ENCODE data around the gene RAVER2. TPM values are rescaled to one million over a fixed set of nuclear protein-coding genes. Genes with fewer than 3 reads are reported as not detected.

RAVER2 gene
- total RNA-seq, 1 experiment from 2014 or later: 12.9 TPM

- Mint-ChIP-seq H3K4me3 (ENCODE audit: unreplicated experiment) (no peak overlapping the region), H3K27ac (ENCODE audit: unreplicated experiment) (no peak overlapping the region), H3K36me3 (ENCODE audit: insufficient read depth, unreplicated experiment) (peaks cover 14% of the 10 kb centered on the region), H3K4me1 (ENCODE audit: low read depth, unreplicated experiment) (no peaks in the 10 kb centered on the region), H3K27me3 (ENCODE audit: insufficient read depth, unreplicated experiment) (no peaks in the 10 kb centered on the region), H3K9me3 (ENCODE audit: unreplicated experiment) (no peaks in the 10 kb centered on the region)
- POLR2A ChIA-PET: no interaction called here
- intact Hi-C loops (cut with micrococcal nuclease; ENCODE audit: unreplicated experiment): no loop called here
- CTCF ChIA-PET: no interaction called here
- Histone ChIP-seq H3K4me3 (ENCODE audit: low read depth, low read length) (no peak overlapping the region), H3K36me3 (ENCODE audit: control insufficient read depth, insufficient read depth, low read length) (no peaks in the 10 kb centered on the region), H3K4me1 (no peaks in the 10 kb centered on the region), H3K27me3 (replicated peaks; ENCODE audit: control insufficient read depth, insufficient read depth, low read length) (no peaks in the 10 kb centered on the region), H3K9me3 (no peaks in the 10 kb centered on the region)
- no TSS peak for BruUV-seq (replicated peaks)
- no peak for DNase-seq
- TF ChIP-seq, protein P1, sequence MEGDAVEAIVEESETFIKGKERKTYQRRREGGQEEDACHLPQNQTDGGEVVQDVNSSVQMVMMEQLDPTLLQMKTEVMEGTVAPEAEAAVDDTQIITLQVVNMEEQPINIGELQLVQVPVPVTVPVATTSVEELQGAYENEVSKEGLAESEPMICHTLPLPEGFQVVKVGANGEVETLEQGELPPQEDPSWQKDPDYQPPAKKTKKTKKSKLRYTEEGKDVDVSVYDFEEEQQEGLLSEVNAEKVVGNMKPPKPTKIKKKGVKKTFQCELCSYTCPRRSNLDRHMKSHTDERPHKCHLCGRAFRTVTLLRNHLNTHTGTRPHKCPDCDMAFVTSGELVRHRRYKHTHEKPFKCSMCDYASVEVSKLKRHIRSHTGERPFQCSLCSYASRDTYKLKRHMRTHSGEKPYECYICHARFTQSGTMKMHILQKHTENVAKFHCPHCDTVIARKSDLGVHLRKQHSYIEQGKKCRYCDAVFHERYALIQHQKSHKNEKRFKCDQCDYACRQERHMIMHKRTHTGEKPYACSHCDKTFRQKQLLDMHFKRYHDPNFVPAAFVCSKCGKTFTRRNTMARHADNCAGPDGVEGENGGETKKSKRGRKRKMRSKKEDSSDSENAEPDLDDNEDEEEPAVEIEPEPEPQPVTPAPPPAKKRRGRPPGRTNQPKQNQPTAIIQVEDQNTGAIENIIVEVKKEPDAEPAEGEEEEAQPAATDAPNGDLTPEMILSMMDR (IDR thresholded peaks at IDR 0.05; ENCODE audit: insufficient read depth in 1 of 2, low read depth in 1 of 2, low read length in 1 of 2, severe bottlenecking in 1 of 2, unreplicated experiment in 1 of 2): no peak
Measured at GRCh38 chr1:64844609-64845008, 99.7 kb downstream of the RAVER2 start.

DNA sequence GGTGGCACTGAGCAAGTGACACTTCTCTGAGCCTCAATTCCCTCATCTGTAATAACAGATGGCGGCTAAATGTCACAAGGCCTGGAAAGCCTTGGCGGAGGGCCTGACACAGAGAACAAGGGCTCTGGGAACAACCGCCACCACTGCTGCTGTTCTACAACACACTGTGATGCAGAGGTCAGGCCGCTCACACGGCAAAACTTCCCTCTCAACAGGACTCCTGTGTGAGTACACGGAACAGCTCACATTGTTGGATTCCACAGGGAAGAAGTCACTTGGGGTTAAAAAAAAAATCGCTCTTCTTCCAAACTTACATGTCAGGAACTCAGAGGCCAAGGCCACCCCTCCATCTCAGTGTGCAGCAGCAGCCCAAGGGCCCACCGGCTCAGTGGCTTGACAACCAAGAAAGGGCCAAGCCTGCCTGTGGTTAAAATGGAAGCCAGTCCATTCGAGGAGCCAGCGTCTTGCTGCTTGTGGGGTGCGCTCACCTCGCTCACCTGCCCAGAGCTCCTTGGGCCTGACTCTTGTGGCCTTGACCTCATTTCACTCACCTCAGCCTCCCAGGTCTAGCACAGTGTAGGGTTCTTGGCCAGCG is 101.1 kb downstream of the RAVER2 start:
- no peaks in the 10 kb centered on the region for H3K4me1 ChIP-seq
- DNase-seq: no peak
- no peaks in the 10 kb centered on the region for H3K27me3 ChIP-seq (replicated peaks; ENCODE audit: control insufficient read depth, insufficient read depth, low read length)
- Mint-ChIP-seq H3K4me3 (ENCODE audit: unreplicated experiment) (no peak overlapping the region), H3K9me3 (ENCODE audit: unreplicated experiment) (no peaks in the 10 kb centered on the region), H3K4me1 (ENCODE audit: low read depth, unreplicated experiment) (no peaks in the 10 kb centered on the region), H3K36me3 (ENCODE audit: insufficient read depth, unreplicated experiment) (peaks cover 14% of the 10 kb centered on the region), H3K27me3 (ENCODE audit: insufficient read depth, unreplicated experiment) (no peaks in the 10 kb centered on the region), H3K27ac (ENCODE audit: unreplicated experiment) (no peak overlapping the region)
- POLR2A ChIA-PET: no interaction called here
- no peaks in the 10 kb centered on the region for H3K36me3 ChIP-seq (ENCODE audit: control insufficient read depth, insufficient read depth, low read length)
- TF ChIP-seq, protein P1 (IDR thresholded peaks at IDR 0.05; ENCODE audit: insufficient read depth in 1 of 2, low read depth in 1 of 2, low read length in 1 of 2, severe bottlenecking in 1 of 2, unreplicated experiment in 1 of 2): no peak
- intact Hi-C loops (cut with micrococcal nuclease; ENCODE audit: unreplicated experiment): no loop called here
- CTCF ChIA-PET: no interaction called here
- no peaks in the 10 kb centered on the region for H3K9me3 ChIP-seq
- no peak overlapping the region for H3K4me3 ChIP-seq (ENCODE audit: low read depth, low read length)
- BruUV-seq (replicated peaks): no TSS peak

DNA sequence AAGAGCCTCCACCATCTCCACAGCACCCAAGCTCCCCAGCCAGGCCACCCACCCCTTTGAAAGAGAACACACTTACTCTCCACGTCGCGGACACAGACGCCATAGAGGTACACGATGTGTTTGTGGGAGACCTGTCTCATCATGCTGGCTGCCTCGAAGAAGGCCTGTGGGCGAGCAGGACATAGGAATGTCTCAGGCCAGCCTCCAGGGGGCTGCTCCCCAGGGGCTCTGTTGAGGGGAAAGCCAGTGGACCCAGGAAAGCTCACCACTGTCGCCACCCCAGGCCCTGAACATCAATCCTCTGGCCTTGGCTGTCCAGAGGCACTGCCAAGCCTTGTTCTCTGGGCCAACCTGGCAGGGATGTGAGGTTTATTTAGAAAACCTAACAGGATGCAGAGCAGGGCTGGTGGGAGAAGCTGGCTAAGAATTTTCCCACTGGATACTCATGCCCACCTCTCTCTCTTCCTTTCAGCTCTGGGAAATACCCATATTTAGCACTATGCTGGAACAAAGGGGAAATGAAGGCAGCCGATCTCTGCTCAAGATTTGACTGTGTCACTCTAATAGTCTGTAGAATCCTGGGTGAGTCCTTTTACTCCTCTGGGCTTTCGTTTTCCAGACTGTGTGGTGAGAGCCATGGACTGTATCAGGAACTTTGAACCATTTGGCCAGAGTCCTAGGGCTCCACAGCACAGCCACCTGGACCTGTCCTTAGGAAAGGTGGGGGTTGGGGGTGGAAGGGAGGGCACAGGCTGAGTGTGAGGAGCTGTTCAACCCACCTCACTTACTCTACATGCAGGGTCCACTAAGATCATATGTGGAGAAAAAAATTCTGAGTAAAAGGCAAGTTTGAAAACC is 101.9 kb downstream of the RAVER2 start:
- POLR2A ChIA-PET: no interaction called here
- H3K36me3 Mint-ChIP-seq (ENCODE audit: insufficient read depth, unreplicated experiment): peaks cover 14% of the 10 kb centered on the region

More for the DNA sequence above, 101.9 kb downstream of the RAVER2 start:
- intact Hi-C loops (cut with micrococcal nuclease; ENCODE audit: unreplicated experiment): no loop called here
- Mint-ChIP-seq H3K27ac (ENCODE audit: unreplicated experiment) (no peak overlapping the region), H3K4me3 (ENCODE audit: unreplicated experiment) (no peak overlapping the region), H3K9me3 (ENCODE audit: unreplicated experiment) (no peaks in the 10 kb centered on the region), H3K4me1 (ENCODE audit: low read depth, unreplicated experiment) (no peaks in the 10 kb centered on the region), H3K27me3 (ENCODE audit: insufficient read depth, unreplicated experiment) (no peaks in the 10 kb centered on the region)
- no TSS peak for BruUV-seq (replicated peaks)
- no peaks in the 10 kb centered on the region for H3K4me1 ChIP-seq
- no peaks in the 10 kb centered on the region for H3K36me3 ChIP-seq (ENCODE audit: control insufficient read depth, insufficient read depth, low read length)
- TF ChIP-seq, protein P1 (IDR thresholded peaks at IDR 0.05; ENCODE audit: insufficient read depth in 1 of 2, low read depth in 1 of 2, low read length in 1 of 2, severe bottlenecking in 1 of 2, unreplicated experiment in 1 of 2): no peak
- no peaks in the 10 kb centered on the region for H3K9me3 ChIP-seq
- CTCF ChIA-PET: no interaction called here
- no peaks in the 10 kb centered on the region for H3K27me3 ChIP-seq (replicated peaks; ENCODE audit: control insufficient read depth, insufficient read depth, low read length)
- DNase-seq: no peak
- H3K4me3 ChIP-seq (ENCODE audit: low read depth, low read length): no peak overlapping the region
